IPS-NIHi11 (cell line): ENCODE results near the gene NME3.

Source experiments
- DNase-seq: peaks from one replicate; pipeline ENCODE4 v3.0.0; 2012; ENCODE audit warnings: mixed read lengths, low spot score

Gene NME3

DNA sequence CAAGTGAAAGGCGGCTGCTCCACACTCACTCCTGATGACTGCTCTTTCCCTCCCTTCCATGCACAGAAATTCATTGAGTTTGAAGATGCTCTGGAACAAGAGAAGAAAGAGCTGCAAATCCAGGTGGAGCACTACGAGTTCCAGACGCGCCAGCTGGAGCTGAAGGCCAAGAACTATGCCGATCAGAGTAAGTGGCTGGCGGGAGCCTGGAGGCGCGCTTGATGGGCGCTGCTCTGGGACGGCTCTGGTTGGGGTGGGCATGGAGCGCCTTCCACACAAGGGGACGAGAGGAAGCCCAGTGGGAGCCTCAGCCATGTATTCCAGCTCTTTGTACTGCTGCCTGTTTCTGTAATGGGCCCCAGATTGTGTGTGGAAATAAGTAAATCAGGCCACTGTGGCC, 46.9 kb downstream of the NME3 start:
- DNase-seq, result no peak

DNA sequence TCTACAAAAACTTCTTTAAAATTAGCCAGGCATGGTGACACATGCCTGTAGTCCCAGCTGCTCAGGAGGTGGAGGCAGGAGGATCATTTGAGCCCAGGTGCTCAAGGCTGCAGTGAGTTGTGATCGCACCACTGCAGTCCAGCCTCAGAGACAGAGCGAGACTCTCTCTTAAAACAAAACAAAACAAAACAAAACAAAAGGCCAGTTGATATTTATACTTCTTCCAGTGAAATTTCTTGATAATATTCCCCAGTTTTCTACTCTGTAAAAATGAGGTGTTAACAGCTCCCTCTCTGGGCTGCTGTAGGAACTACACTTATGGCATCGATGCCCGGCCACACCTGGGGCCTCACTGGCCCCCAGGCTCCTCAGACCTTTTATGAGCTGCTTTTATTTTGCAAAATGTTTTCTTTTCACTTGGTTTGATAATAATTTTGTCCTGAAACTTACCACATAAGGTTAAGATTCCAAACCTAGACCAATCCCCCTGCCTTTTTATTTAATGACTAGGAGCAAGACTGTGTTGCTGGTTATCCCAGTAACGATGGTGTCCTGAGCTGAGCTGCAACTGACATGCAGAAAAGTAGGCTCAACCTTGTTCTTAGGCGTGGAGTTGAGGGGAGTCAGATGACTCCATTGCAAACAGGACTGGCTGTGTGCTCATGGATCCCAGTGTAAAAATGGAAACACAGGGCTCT, 47.7 kb downstream of the NME3 start:
- peak; percentile 78 for DNase-seq

DNA sequence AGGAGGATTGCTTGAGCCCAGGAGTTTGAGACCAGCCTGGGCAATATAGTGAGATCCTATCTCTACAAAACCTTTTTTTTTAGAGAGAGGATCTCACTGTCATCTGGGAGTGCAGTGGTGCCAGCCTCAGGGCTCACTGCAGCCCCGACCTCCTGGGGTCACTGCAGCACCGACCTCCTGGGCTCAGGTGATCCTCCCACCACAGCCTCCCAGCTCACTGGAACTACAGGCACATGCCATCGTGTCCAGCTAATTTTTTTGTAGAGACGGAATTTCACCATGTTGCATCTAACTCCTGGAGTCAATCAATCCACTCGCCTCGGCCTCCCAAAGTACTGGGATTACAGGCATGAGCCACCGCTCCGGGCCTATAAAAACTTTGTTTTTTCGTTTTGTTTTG, 50.0 kb downstream of the NME3 start:
- DNase-seq, result no peak
